ENCODE data around the gene TUBGCP6. TPM values are rescaled to one million over a fixed set of nuclear protein-coding genes. Genes with fewer than 3 reads are reported as not detected.

Gene TUBGCP6
- total RNA-seq, 2 experiments from 2014 or later, result 44.8 to 47.2 TPM

GRCh38 chr22:50219800-50220602 is 24.8 kb downstream of the TUBGCP6 start:
- ChIA-PET CTCF (interaction anchor here (1.4 kb wide), 1 partner anchor 12 kb away, joined by 7 read pairs; no protein-coding TSS in a partner anchor), POLR2A (interaction anchor here (0.9 kb wide), 1 partner anchor 12 kb away, joined by 4 read pairs; no protein-coding TSS in a partner anchor)
- Mint-ChIP-seq H3K27ac (no peak overlapping the region), H3K4me3 (no peak overlapping the region), H3K9me3 (no peaks in the 10 kb centered on the region), H3K36me3 (ENCODE audit: low read depth) (peaks cover 33% of the 10 kb centered on the region), H3K27me3 (no peaks in the 10 kb centered on the region), H3K4me1 (ENCODE audit: low read depth) (no peaks in the 10 kb centered on the region)
- no peak for TF ChIP-seq CTCF (IDR thresholded peaks at IDR 0.05)
- DNase-seq (no peak), ATAC-seq (no peak)
- intact Hi-C loops (cut with micrococcal nuclease), result no loop called here

- H3K4me1 Mint-ChIP-seq (ENCODE audit: low read depth), result no peaks in the 10 kb centered on the region
- intact Hi-C loops (cut with micrococcal nuclease), result no loop called here
- H3K4me3 Mint-ChIP-seq, result no peak overlapping the region
- H3K27ac Mint-ChIP-seq, result no peak overlapping the region
- H3K9me3 Mint-ChIP-seq, result no peaks in the 10 kb centered on the region
- ATAC-seq (no peak), DNase-seq (no peak)
- H3K36me3 Mint-ChIP-seq (ENCODE audit: low read depth), result peaks cover 36% of the 10 kb centered on the region
- H3K27me3 Mint-ChIP-seq, result no peaks in the 10 kb centered on the region
- ChIA-PET CTCF (no interaction called here), POLR2A (interaction anchor here (1.5 kb wide), 1 partner anchor 18 kb away, joined by 5 read pairs; the partner anchor contains the start of gene SELENOO)
- no peak for TF ChIP-seq CTCF (IDR thresholded peaks at IDR 0.05)
Measured at GRCh38 chr22:50218996-50219727, 25.7 kb downstream of the TUBGCP6 start.

- POLR2A ChIA-PET, result interaction anchor here (1.5 kb wide), 1 partner anchor 17 kb away, joined by 5 read pairs; the partner anchor contains the start of gene SELENOO
- Mint-ChIP-seq H3K4me3 (no peak overlapping the region), H3K4me1 (ENCODE audit: low read depth) (no peaks in the 10 kb centered on the region), H3K36me3 (ENCODE audit: low read depth) (peaks cover 34% of the 10 kb centered on the region), H3K27me3 (no peaks in the 10 kb centered on the region), H3K27ac (no peak overlapping the region), H3K9me3 (no peaks in the 10 kb centered on the region)
- DNase-seq (no peak), ATAC-seq (no peak)
- intact Hi-C loops (cut with micrococcal nuclease), result no loop called here
- no peak for TF ChIP-seq CTCF (IDR thresholded peaks at IDR 0.05)
- CTCF ChIA-PET, result no interaction called here
Measured at GRCh38 chr22:50218153-50218995, 26.4 kb downstream of the TUBGCP6 start.

GRCh38 chr22:50217543-50218152 is 27.2 kb downstream of the TUBGCP6 start:
- DNase-seq (no peak), ATAC-seq (no peak)
- intact Hi-C loops (cut with micrococcal nuclease), result no loop called here
- H3K36me3 Mint-ChIP-seq (ENCODE audit: low read depth), result peaks cover 31% of the 10 kb centered on the region
- ChIA-PET CTCF (no interaction called here), POLR2A (interaction anchor here (0.8 kb wide), 1 partner anchor 26 kb away, joined by 3 read pairs; no protein-coding TSS in a partner anchor)
- no peaks in the 10 kb centered on the region for H3K9me3 Mint-ChIP-seq
- TF ChIP-seq CTCF (IDR thresholded peaks at IDR 0.05), result no peak
- H3K4me3 Mint-ChIP-seq, result no peak overlapping the region
- no peak overlapping the region for H3K27ac Mint-ChIP-seq
- no peaks in the 10 kb centered on the region for H3K27me3 Mint-ChIP-seq
- no peaks in the 10 kb centered on the region for H3K4me1 Mint-ChIP-seq (ENCODE audit: low read depth)

All from activated CD8-positive, alpha-beta T cell treated with anti-CD3 and anti-CD28 coated beads for 36 hours (primary cell).